Epithelial cell of esophagus (primary cell): Measurements from ENCODE around the gene NINL.
A peak's percentile ranks its signal among the peaks of the same experiment; 100 is the strongest.

Experiments used
- DNase-seq: peaks from one replicate; pipeline ENCODE4 v3.0.0; 2010; ENCODE audit warnings: low read depth
- H3K4me3 ChIP-seq: 2 replicates; pipeline ENCODE4 v1.5.1; 2011; ENCODE audit warnings: mild to moderate bottlenecking, low read length, control low read depth
- TF ChIP-seq, protein P1 (sequence below): IDR thresholded peaks from 2 replicates; pipeline ENCODE4 v1.5.1; 2011; ENCODE audit warnings: low read depth, mild to moderate bottlenecking, low read length, control low read depth, inconsistent platforms; ENCODE audit not compliant: insufficient read depth; ENCODE audit errors: missing control alignments

The NINL gene

GRCh38 chr20:25407311-25408169 lies 177.8 kb downstream of the NINL start, which contains the start of gene GINS1:
TSS of gene GINS1 (plus strand) at chr20:25407673. CDS start at chr20:25407821, 148 bp downstream.
- peak; percentile 89 for DNase-seq
- TF ChIP-seq, protein P1, sequence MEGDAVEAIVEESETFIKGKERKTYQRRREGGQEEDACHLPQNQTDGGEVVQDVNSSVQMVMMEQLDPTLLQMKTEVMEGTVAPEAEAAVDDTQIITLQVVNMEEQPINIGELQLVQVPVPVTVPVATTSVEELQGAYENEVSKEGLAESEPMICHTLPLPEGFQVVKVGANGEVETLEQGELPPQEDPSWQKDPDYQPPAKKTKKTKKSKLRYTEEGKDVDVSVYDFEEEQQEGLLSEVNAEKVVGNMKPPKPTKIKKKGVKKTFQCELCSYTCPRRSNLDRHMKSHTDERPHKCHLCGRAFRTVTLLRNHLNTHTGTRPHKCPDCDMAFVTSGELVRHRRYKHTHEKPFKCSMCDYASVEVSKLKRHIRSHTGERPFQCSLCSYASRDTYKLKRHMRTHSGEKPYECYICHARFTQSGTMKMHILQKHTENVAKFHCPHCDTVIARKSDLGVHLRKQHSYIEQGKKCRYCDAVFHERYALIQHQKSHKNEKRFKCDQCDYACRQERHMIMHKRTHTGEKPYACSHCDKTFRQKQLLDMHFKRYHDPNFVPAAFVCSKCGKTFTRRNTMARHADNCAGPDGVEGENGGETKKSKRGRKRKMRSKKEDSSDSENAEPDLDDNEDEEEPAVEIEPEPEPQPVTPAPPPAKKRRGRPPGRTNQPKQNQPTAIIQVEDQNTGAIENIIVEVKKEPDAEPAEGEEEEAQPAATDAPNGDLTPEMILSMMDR: no peak

More at GRCh38 chr20:25407311-25408169, 177.8 kb downstream of the NINL start, which contains the start of gene GINS1:
- peak within 1 kb of the TSS; percentile 81 for H3K4me3 ChIP-seq
